Endodermal cell (in vitro differentiated cells): ENCODE data around the gene SESN3. TPM values are rescaled to one million over a fixed set of nuclear protein-coding genes. Genes with fewer than 3 reads are reported as not detected.

Experiments
- DNase-seq: peaks from one replicate; pipeline ENCODE4 v3.0.0-alpha.2; 2017
- H3K27ac ChIP-seq: 2 replicates; pipeline ENCODE4 v1.5.1; 2013; ENCODE audit warnings: mild to moderate bottlenecking, low read depth, low read length, moderate library complexity
- H3K27me3 ChIP-seq: 2 replicates; pipeline ENCODE4 v1.6.1; 2013; ENCODE audit warnings: mild to moderate bottlenecking, low read length, moderate library complexity; ENCODE audit not compliant: insufficient read depth, control insufficient read depth, poor library complexity, severe bottlenecking
- H3K36me3 ChIP-seq: 2 replicates; pipeline ENCODE4 v1.7.0; 2013; ENCODE audit warnings: mild to moderate bottlenecking, low read length, moderate library complexity; ENCODE audit not compliant: control insufficient read depth, insufficient read depth
- H3K4me1 ChIP-seq: one replicate; pipeline ENCODE4 v1.7.0; 2013; ENCODE audit warnings: low read length; ENCODE audit not compliant: control insufficient read depth, insufficient read depth
- H3K4me3 ChIP-seq: 2 replicates; pipeline ENCODE4 v1.5.1; 2013; ENCODE audit warnings: mild to moderate bottlenecking, low read length, moderate library complexity
- H3K9ac ChIP-seq: 2 replicates; pipeline ENCODE4 v1.6.1; 2013; ENCODE audit warnings: mild to moderate bottlenecking, low read length, moderate library complexity; ENCODE audit not compliant: poor library complexity, severe bottlenecking; ENCODE audit errors: extremely low read depth
- H3K9me3 ChIP-seq: 2 replicates; pipeline ENCODE4 v1.6.1; 2013; ENCODE audit warnings: mild to moderate bottlenecking, low read length, moderate library complexity; ENCODE audit not compliant: control insufficient read depth
- H3K27ac Mint-ChIP-seq: 2 replicates; pipeline ENCODE4 v1.8.0; 2020; ENCODE audit warnings: mixed read lengths
- H3K27me3 Mint-ChIP-seq: 2 replicates; pipeline ENCODE4 v1.8.0; 2021; ENCODE audit warnings: mild to moderate bottlenecking, mixed read lengths; ENCODE audit not compliant: insufficient read depth
- H3K36me3 Mint-ChIP-seq: 2 replicates; pipeline ENCODE4 v1.8.0; 2020; ENCODE audit warnings: low read depth, mixed read lengths
- H3K4me1 Mint-ChIP-seq: 2 replicates; pipeline ENCODE4 v1.8.0; 2020; ENCODE audit warnings: mixed read lengths
- H3K4me3 Mint-ChIP-seq: 2 replicates; pipeline ENCODE4 v1.8.0; 2020; ENCODE audit warnings: mild to moderate bottlenecking, moderate library complexity, mixed read lengths
- H3K9me3 Mint-ChIP-seq: 2 replicates; pipeline ENCODE4 v1.8.0; 2020; ENCODE audit warnings: mild to moderate bottlenecking, mixed read lengths
- CTCF ChIP-seq: fragments of 200-600 bp; sonication (generic); conservative IDR thresholded peaks from 2 replicates; pipeline ENCODE4 v1.5.0; 2021; ENCODE audit warnings: antibody characterized with exemption, mild to moderate bottlenecking
- WGBS, 2 experiments: methylation state at CpG; one replicate each; pipeline versions ENCODE4 v1.1.5 to v1.1.7; 2013; ENCODE audit warnings: missing lambda C conversion rate in 2 of 2, mixed read lengths in 1 of 2; ENCODE audit not compliant: insufficient coverage in 1 of 2, insufficient read length in 1 of 2; 5-methylcytosine and 5-hydroxymethylcytosine counted together
- total RNA-seq, 2 donors: library from RNA; stranded (reverse); fragmentation: NEBNext Ultra II Directional in 1 of 2; extraction: Animal tissue kit (Norgen Biotek cat#: 25700) in 1 of 2; gene quantifications; 2 replicates in 1 of 2; 3 replicates in 1 of 2; pipeline ENCODE4 v1.2.1, GENCODE V29; 2021

The SESN3 gene
- total RNA-seq, 2 donors from 2014 or later: 33.6 to 43.1 TPM

GRCh38 chr11:95123556-95123955, 107.4 kb downstream of the SESN3 start:
- Mint-ChIP-seq H3K27ac (no peak overlapping the region), H3K36me3 (no peaks in the 10 kb centered on the region), H3K4me1 (peaks cover 4% of the 10 kb centered on the region), H3K4me3 (no peak overlapping the region), H3K9me3 (no peaks in the 10 kb centered on the region), H3K27me3 (no peaks in the 10 kb centered on the region)
- no peak for DNase-seq
- no peak overlapping the region for H3K9ac ChIP-seq
- WGBS, 2 experiments: 96 to 100% methylated on average over 1 to 3 of the region's 3 CpGs
- H3K9me3 ChIP-seq: no peaks in the 10 kb centered on the region
- no peaks in the 10 kb centered on the region for H3K36me3 ChIP-seq
- no peak for TF ChIP-seq CTCF
- no peak overlapping the region for H3K4me3 ChIP-seq
- no peak overlapping the region for H3K27ac ChIP-seq
- H3K4me1 ChIP-seq: no peaks in the 10 kb centered on the region
- H3K27me3 ChIP-seq: no peaks in the 10 kb centered on the region

GRCh38 chr11:95121698-95122097, 109.3 kb downstream of the SESN3 start:
- Histone ChIP-seq H3K27ac (no peak overlapping the region), H3K9ac (no peak overlapping the region), H3K27me3 (no peaks in the 10 kb centered on the region), H3K36me3 (no peaks in the 10 kb centered on the region), H3K4me1 (no peaks in the 10 kb centered on the region), H3K4me3 (no peak overlapping the region), H3K9me3 (no peaks in the 10 kb centered on the region)
- no peak overlapping the region for H3K4me3 Mint-ChIP-seq
- peaks cover 4% of the 10 kb centered on the region for H3K27me3 Mint-ChIP-seq
- DNase-seq: no peak
- peaks cover 4% of the 10 kb centered on the region for H3K4me1 Mint-ChIP-seq
- no CpG with 5 or more reads among the region's 1 CpG for WGBS, 2 experiments
- H3K9me3 Mint-ChIP-seq: no peaks in the 10 kb centered on the region
- TF ChIP-seq CTCF: no peak
- no peak overlapping the region for H3K27ac Mint-ChIP-seq
- H3K36me3 Mint-ChIP-seq: no peaks in the 10 kb centered on the region

- Histone ChIP-seq H3K9ac (no peak overlapping the region), H3K27me3 (no peaks in the 10 kb centered on the region), H3K36me3 (no peaks in the 10 kb centered on the region), H3K4me3 (no peak overlapping the region), H3K4me1 (no peaks in the 10 kb centered on the region), H3K27ac (no peak overlapping the region), H3K9me3 (no peaks in the 10 kb centered on the region)
- Mint-ChIP-seq H3K27me3 (peaks cover 4% of the 10 kb centered on the region), H3K36me3 (no peaks in the 10 kb centered on the region), H3K4me1 (peaks cover 4% of the 10 kb centered on the region), H3K9me3 (no peaks in the 10 kb centered on the region), H3K27ac (no peak overlapping the region), H3K4me3 (no peak overlapping the region)
- no peak for TF ChIP-seq CTCF
- no peak for DNase-seq
- 88 to 94% methylated on average over 2 of the region's 2 CpGs for WGBS, 2 experiments
Measured at GRCh38 chr11:95119361-95120060, 111.5 kb downstream of the SESN3 start.
